ENCODE results near the gene BBS9.

BBS9 gene

GRCh38 chr7:33563651-33564050 is 434.3 kb downstream of the BBS9 start:
- no peak for DNase-seq

GRCh38 chr7:33578166-33578565 is 448.8 kb downstream of the BBS9 start:
- DNase-seq, result no peak

- DNase-seq, result no peak
These were observed 449.7 kb downstream of the BBS9 start for GRCh38 chr7:33578881-33579672.

GRCh38 chr7:33579673-33579960 is 450.3 kb downstream of the BBS9 start:
- DNase-seq, result no peak

- no peak for DNase-seq
These were observed 451.9 kb downstream of the BBS9 start for GRCh38 chr7:33581236-33581635.

- DNase-seq, result no peak
These were observed 452.7 kb downstream of the BBS9 start for GRCh38 chr7:33582104-33582503.

- DNase-seq, result no peak
These were observed 453.2 kb downstream of the BBS9 start for GRCh38 chr7:33582533-33582932.

GRCh38 chr7:33589911-33590310 is 460.5 kb downstream of the BBS9 start:
- DNase-seq, result no peak

GRCh38 chr7:33590916-33591315 is 461.6 kb downstream of the BBS9 start:
- no peak for DNase-seq

GRCh38 chr7:33591490-33591889 is 462.1 kb downstream of the BBS9 start:
- DNase-seq, result no peak

GRCh38 chr7:33592718-33593117 is 463.4 kb downstream of the BBS9 start:
- DNase-seq, result no peak

- no peak for DNase-seq
These were observed 464.2 kb downstream of the BBS9 start for GRCh38 chr7:33593611-33594010.

GRCh38 chr7:33596686-33597085 is 467.3 kb downstream of the BBS9 start:
- DNase-seq, result no peak

- no peak for DNase-seq
These were observed 467.8 kb downstream of the BBS9 start for GRCh38 chr7:33597181-33597580.

- no peak for DNase-seq
These were observed 471.7 kb downstream of the BBS9 start for GRCh38 chr7:33601101-33601500.

- no peak for DNase-seq
These were observed 472.5 kb downstream of the BBS9 start for GRCh38 chr7:33601884-33602283.

GRCh38 chr7:33604056-33604455 is 474.7 kb downstream of the BBS9 start:
- no peak for DNase-seq

- DNase-seq, result no peak
These were observed 481.6 kb downstream of the BBS9 start for GRCh38 chr7:33610918-33611317.

GRCh38 chr7:33612442-33612841 is 483.1 kb downstream of the BBS9 start:
- DNase-seq, result no peak

- DNase-seq, result no peak
These were observed 485.2 kb downstream of the BBS9 start for GRCh38 chr7:33614357-33615117.

- no peak for DNase-seq
These were observed 487.4 kb downstream of the BBS9 start for GRCh38 chr7:33616752-33617151.

GRCh38 chr7:33619264-33619663 is 489.9 kb downstream of the BBS9 start:
- no peak for DNase-seq

GRCh38 chr7:33623267-33623666 is 493.9 kb downstream of the BBS9 start:
- no peak for DNase-seq

- no peak for DNase-seq
These were observed 494.9 kb downstream of the BBS9 start for GRCh38 chr7:33624215-33624614.

GRCh38 chr7:33626869-33627268 is 497.5 kb downstream of the BBS9 start:
- no peak for DNase-seq
